ENCODE measurements around the gene OTOS.

OTOS gene

GRCh38 chr2:240146141-240146561 lies 5.7 kb upstream of the OTOS start:
- DNase-seq (ENCODE audit: low read depth): no peak
- TF ChIP-seq CTCF (conservative IDR thresholded peaks at IDR 0.05; ENCODE audit: low read depth, low read length): no peak

GRCh38 chr2:240145461-240145860 lies 5.0 kb upstream of the OTOS start:
- no peak for DNase-seq (ENCODE audit: low read depth)
- no peak overlapping the region for H3K4me3 ChIP-seq (ENCODE audit: low read length)
- TF ChIP-seq CTCF (conservative IDR thresholded peaks at IDR 0.05; ENCODE audit: low read depth, low read length): peak; percentile 21

More at GRCh38 chr2:240146141-240146561, 5.7 kb upstream of the OTOS start:
- no peak overlapping the region for H3K4me3 ChIP-seq (ENCODE audit: low read length)

- TF ChIP-seq CTCF (conservative IDR thresholded peaks at IDR 0.05; ENCODE audit: low read depth, low read length): no peak
- DNase-seq (ENCODE audit: low read depth): no peak
- no peak overlapping the region for H3K4me3 ChIP-seq (ENCODE audit: low read length)
Observed at GRCh38 chr2:240144649-240145261, 4.3 kb upstream of the OTOS start.

GRCh38 chr2:240143801-240144648 lies 3.6 kb upstream of the OTOS start:
- no peak overlapping the region for H3K4me3 ChIP-seq (ENCODE audit: low read length)
- peak; percentile 92 for TF ChIP-seq CTCF (conservative IDR thresholded peaks at IDR 0.05; ENCODE audit: low read depth, low read length)
- DNase-seq (ENCODE audit: low read depth): no peak

GRCh38 chr2:240143276-240143675 lies 2.8 kb upstream of the OTOS start:
- no peak for DNase-seq (ENCODE audit: low read depth)
- no peak overlapping the region for H3K4me3 ChIP-seq (ENCODE audit: low read length)
- TF ChIP-seq CTCF (conservative IDR thresholded peaks at IDR 0.05; ENCODE audit: low read depth, low read length): no peak

- no peak overlapping the region for H3K4me3 ChIP-seq (ENCODE audit: low read length)
- no peak for DNase-seq (ENCODE audit: low read depth)
- TF ChIP-seq CTCF (conservative IDR thresholded peaks at IDR 0.05; ENCODE audit: low read depth, low read length): no peak
Observed at GRCh38 chr2:240142859-240143258, 2.4 kb upstream of the OTOS start.
